Effector memory CD4-positive, alpha-beta T cell (primary cell): Measurements from ENCODE around the gene IL10RA.
A peak's percentile ranks its signal among the peaks of the same experiment; 100 is the strongest.
"Not testable (repeated sequence)": the region's sequence is repeated elsewhere in the genome, so short reads cannot be mapped to it uniquely, and the experiment has no call there.

Experiments
- DNase-seq, 3 donors: peaks; one replicate each; pipeline ENCODE4 v3.0.0-alpha.2; 2020
- H3K27ac ChIP-seq: 2 replicates; pipeline ENCODE4 v1.7.0; 2013; ENCODE audit warnings: mild to moderate bottlenecking, low read length, moderate library complexity; ENCODE audit not compliant: insufficient read depth, poor library complexity, severe bottlenecking
- H3K27me3 ChIP-seq: replicated peaks from 2 replicates; pipeline ENCODE4 v1.7.0; 2013; ENCODE audit warnings: mild to moderate bottlenecking, low read length; ENCODE audit not compliant: insufficient read depth, control insufficient read depth, poor library complexity, severe bottlenecking
- H3K36me3 ChIP-seq: 2 replicates; pipeline ENCODE4 v1.7.0; 2013; ENCODE audit warnings: mild to moderate bottlenecking, low read length, moderate library complexity; ENCODE audit not compliant: control insufficient read depth, insufficient read depth
- H3K4me1 ChIP-seq: 2 replicates; pipeline ENCODE4 v1.7.0; 2013; ENCODE audit warnings: low read length, mild to moderate bottlenecking; ENCODE audit not compliant: control insufficient read depth, insufficient read depth, poor library complexity, severe bottlenecking
- H3K4me3 ChIP-seq: 2 replicates; pipeline ENCODE4 v1.7.0; 2013; ENCODE audit warnings: low read length, low read depth, mild to moderate bottlenecking; ENCODE audit not compliant: insufficient read depth, poor library complexity, severe bottlenecking
- H3K9me3 ChIP-seq: 2 replicates; pipeline ENCODE4 v1.7.0; 2013; ENCODE audit warnings: mild to moderate bottlenecking, low read length, moderate library complexity; ENCODE audit not compliant: control insufficient read depth

Gene IL10RA

GRCh38 chr11:117977612-117978264 is 8.5 kb upstream of the IL10RA start:
- not testable (repeated sequence) for H3K27ac ChIP-seq, DNase-seq, H3K4me3 ChIP-seq, H3K27me3 ChIP-seq, H3K9me3 ChIP-seq, H3K36me3 ChIP-seq
- H3K4me1 ChIP-seq, result peaks cover 28% of the 10 kb centered on the region

GRCh38 chr11:117978291-117978910 is 7.8 kb upstream of the IL10RA start:
- H3K27me3 ChIP-seq, H3K4me3 ChIP-seq, H3K27ac ChIP-seq, H3K36me3 ChIP-seq, DNase-seq, H3K9me3 ChIP-seq: not testable (repeated sequence)
- H3K4me1 ChIP-seq, result peaks cover 23% of the 10 kb centered on the region

DNA sequence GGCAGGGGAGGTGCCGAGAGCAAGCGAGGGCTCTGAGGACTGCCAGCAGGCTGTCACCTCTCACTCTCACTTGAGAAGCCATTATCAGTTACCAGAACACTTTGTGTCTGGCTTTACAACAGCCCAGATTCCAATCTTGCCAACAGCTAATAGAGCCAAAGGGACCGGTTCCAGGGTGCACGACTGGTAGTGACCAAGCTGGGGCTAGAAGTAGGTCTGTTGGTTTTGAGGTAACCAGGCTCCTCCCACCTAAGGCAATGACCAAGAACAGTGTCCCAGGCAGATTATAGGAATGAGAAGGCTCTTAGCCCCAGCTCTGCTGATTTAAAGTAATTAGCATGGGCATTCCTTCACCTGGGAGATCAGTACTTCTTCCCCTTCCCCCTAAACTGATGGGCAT is 7.2 kb upstream of the IL10RA start:
- no peak for DNase-seq
- Histone ChIP-seq H3K4me1 (peaks cover 21% of the 10 kb centered on the region), H3K27me3 (no peaks in the 10 kb centered on the region), H3K9me3 (no peaks in the 10 kb centered on the region), H3K36me3 (no peaks in the 10 kb centered on the region), H3K4me3 (no peak overlapping the region), H3K27ac (no peak overlapping the region)

- Histone ChIP-seq H3K4me1 (peaks cover 23% of the 10 kb centered on the region), H3K27ac (peak overlapping the region; percentile 16), H3K9me3 (no peaks in the 10 kb centered on the region), H3K4me3 (no peak overlapping the region), H3K36me3 (no peaks in the 10 kb centered on the region), H3K27me3 (no peaks in the 10 kb centered on the region)
- DNase-seq, result no peak
These were observed 6.5 kb upstream of the IL10RA start for GRCh38 chr11:117979481-117980211.

DNA sequence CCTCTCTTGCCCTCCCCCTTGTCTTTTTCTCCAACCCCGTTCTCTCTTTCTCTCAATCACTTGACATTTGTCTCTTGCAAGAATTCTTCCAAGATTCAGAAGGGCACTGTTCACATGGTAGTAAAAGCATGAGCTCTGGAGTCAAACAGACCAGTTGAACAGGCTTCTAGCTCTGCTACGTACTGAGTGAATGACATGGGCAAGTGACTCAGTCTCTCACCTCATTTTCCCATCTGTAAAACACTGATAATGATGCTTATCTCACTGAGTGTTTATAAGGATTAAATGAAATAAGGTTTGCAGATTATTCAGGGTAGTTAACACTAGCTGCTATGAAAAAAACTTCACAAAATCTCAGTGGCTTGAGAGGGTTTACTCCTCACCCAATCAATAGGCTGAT is 5.9 kb upstream of the IL10RA start:
- Histone ChIP-seq H3K27ac (no peak overlapping the region), H3K4me1 (peaks cover 29% of the 10 kb centered on the region), H3K27me3 (no peaks in the 10 kb centered on the region), H3K36me3 (no peaks in the 10 kb centered on the region), H3K9me3 (no peaks in the 10 kb centered on the region), H3K4me3 (no peak overlapping the region)
- no peak for DNase-seq

GRCh38 chr11:117980720-117981119 is 5.5 kb upstream of the IL10RA start:
- H3K9me3 ChIP-seq, result no peaks in the 10 kb centered on the region
- peaks cover 33% of the 10 kb centered on the region for H3K4me1 ChIP-seq
- H3K36me3 ChIP-seq, result no peaks in the 10 kb centered on the region
- no peak overlapping the region for H3K27ac ChIP-seq
- H3K4me3 ChIP-seq, result no peak overlapping the region
- no peak for DNase-seq
- no peaks in the 10 kb centered on the region for H3K27me3 ChIP-seq

- no peaks in the 10 kb centered on the region for H3K9me3 ChIP-seq
- no peak for DNase-seq
- H3K36me3 ChIP-seq, result peaks cover 6% of the 10 kb centered on the region
- H3K27ac ChIP-seq, result no peak overlapping the region
- no peaks in the 10 kb centered on the region for H3K27me3 ChIP-seq
- H3K4me1 ChIP-seq, result peaks cover 29% of the 10 kb centered on the region
- H3K4me3 ChIP-seq, result no peak overlapping the region
These were observed 3.1 kb upstream of the IL10RA start for GRCh38 chr11:117983163-117983475.

DNA sequence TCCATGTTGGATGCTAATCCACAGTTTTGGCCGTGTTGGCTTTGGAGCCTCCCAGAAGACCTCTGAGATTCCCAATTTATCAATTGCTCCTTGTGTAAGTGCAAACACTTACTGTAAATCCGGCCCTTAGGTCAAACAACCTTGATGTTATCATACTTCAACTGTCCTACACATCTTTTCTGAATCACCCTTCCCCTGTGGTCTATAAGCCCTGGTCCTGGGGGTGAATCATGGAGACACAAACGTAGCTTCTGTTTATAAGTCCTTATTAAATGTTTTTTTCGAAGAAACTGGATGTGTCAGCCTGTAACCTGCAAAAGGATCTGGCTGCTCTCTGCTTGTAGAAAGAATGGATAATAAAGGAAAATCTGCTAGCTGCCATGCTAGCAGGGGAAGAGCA is 1.7 kb upstream of the IL10RA start:
- peaks cover 37% of the 10 kb centered on the region for H3K4me1 ChIP-seq
- no peak overlapping the region for H3K27ac ChIP-seq

GRCh38 chr11:117986981-117987574 is 884 bp downstream of the IL10RA start:
- DNase-seq, result peak; percentile 28 to 56 (median 40)
- Histone ChIP-seq H3K4me3 (peak overlapping the region; percentile 78), H3K27ac (peak overlapping the region; percentile 94), H3K27me3 (no peaks in the 10 kb centered on the region), H3K4me1 (peaks cover 51% of the 10 kb centered on the region), H3K36me3 (peaks cover 42% of the 10 kb centered on the region), H3K9me3 (no peaks in the 10 kb centered on the region)

More for the DNA sequence above, 1.7 kb upstream of the IL10RA start:
- no peak for DNase-seq
- Histone ChIP-seq H3K27me3 (no peaks in the 10 kb centered on the region), H3K4me3 (no peak overlapping the region), H3K9me3 (no peaks in the 10 kb centered on the region), H3K36me3 (peaks cover 20% of the 10 kb centered on the region)
